Measurements from ENCODE around the gene NFIA. TPM values are rescaled to one million over a fixed set of nuclear protein-coding genes. Genes with fewer than 3 reads are reported as not detected.

Gene NFIA
- total and polyA plus RNA-seq, 2 of the 13 experiments (the other 11 are each of a cell fraction or from before 2014, with no cell fraction given) = 14.7 to 28.5 TPM

GRCh38 chr1:61338899-61339298 lies 256.5 kb downstream of the NFIA start (continued):
- no peak for TF ChIP-seq ZNF274 (CRISPR knock-in tag; IDR thresholded peaks at IDR 0.05)
- no peak for TF ChIP-seq ZZZ3 (CRISPR knock-in tag; IDR thresholded peaks at IDR 0.05; ENCODE audit: borderline replicate concordance)
- TF ChIP-seq PLRG1 (conservative IDR thresholded peaks at IDR 0.05) = no peak
- TF ChIP-seq ZNF547 (CRISPR knock-in tag; IDR thresholded peaks at IDR 0.05) = no peak
- no peak for TF ChIP-seq ZNF772 (CRISPR knock-in tag; IDR thresholded peaks at IDR 0.05)
- no peak for TF ChIP-seq ZNF749 (CRISPR knock-in tag; IDR thresholded peaks at IDR 0.05; ENCODE audit: borderline replicate concordance)
- no peak for TF ChIP-seq ZNF770 (CRISPR knock-in tag; IDR thresholded peaks at IDR 0.05)
- TF ChIP-seq RERE (CRISPR knock-in tag; IDR thresholded peaks at IDR 0.05; ENCODE audit: low read depth) = peak; percentile 47; the same call in 1 of the 2 replicates
- TF ChIP-seq ZBTB25 (CRISPR knock-in tag; IDR thresholded peaks at IDR 0.05) = peak; percentile 52; the same call in 1 of the 2 replicates
- no peak for TF ChIP-seq ZBED4 (CRISPR knock-in tag; IDR thresholded peaks at IDR 0.05; ENCODE audit: borderline replicate concordance)
- peak; percentile 78 for TF ChIP-seq FOXP4 (CRISPR knock-in tag; IDR thresholded peaks at IDR 0.05)
- TF ChIP-seq GLMP (CRISPR knock-in tag; IDR thresholded peaks at IDR 0.05; ENCODE audit: borderline replicate concordance) = no peak
- TF ChIP-seq ZNF773 (CRISPR knock-in tag; IDR thresholded peaks at IDR 0.05; ENCODE audit: borderline replicate concordance) = no peak
